Measurements from ENCODE around the gene HLCS. TPM values are rescaled to one million over a fixed set of nuclear protein-coding genes. Genes with fewer than 3 reads are reported as not detected.

HLCS gene
- total and polyA plus RNA-seq, 2 of the 4 experiments (the other 2 are of a cell fraction), result 10.6 to 21.0 TPM

GRCh38 chr21:36750576-36750959 is 215.9 kb downstream of the HLCS start:
- Histone ChIP-seq H2BK15ac (ENCODE audit: low read depth, low read length) (no peak overlapping the region), H3K79me1 (ENCODE audit: low read depth in 1 of 2, low read length in 2 of 2) (0 out of 4 replicates have a peak, but pooled peaks cover 0 to 4% of the 10 kb centered on the region in 2 experiments), H3K9me1 (ENCODE audit: insufficient read depth, low read length) (peaks cover 13% of the 10 kb centered on the region), H4K20me1 (ENCODE audit: insufficient read depth, low read length) (no peaks in the 10 kb centered on the region), H2BK120ac (ENCODE audit: low read depth, low read length) (no peak overlapping the region), H4K91ac (ENCODE audit: insufficient read depth, low read depth, low read length) (no peak overlapping the region), H2BK20ac (ENCODE audit: low read depth, low read length) (no peak overlapping the region), H3K4ac (ENCODE audit: low read depth, low read length) (peak overlapping the region; percentile 50; the same call in 1 of the 2 replicates), H3K18ac (ENCODE audit: low read depth, low read length) (no peak overlapping the region), H3K56ac (ENCODE audit: extremely low read depth, insufficient read depth, low read length) (no peak overlapping the region), H4K8ac (ENCODE audit: low read depth in 2 of 2, low read length in 2 of 2) (no peak overlapping the region), H3K4me2 (ENCODE audit: low read depth, low read length) (no peak overlapping the region), H3K9me3 (ENCODE audit: control insufficient read depth, insufficient read depth, low read length) (no peaks in the 10 kb centered on the region), H3K36me3 (ENCODE audit: control insufficient read depth, insufficient read depth, low read length) (peaks cover 2% of the 10 kb centered on the region; the same call in 1 of the 2 replicates), H3K4me1 (ENCODE audit: control insufficient read depth, insufficient read depth, low read length) (peaks cover 17% of the 10 kb centered on the region), H3K14ac (replicated peaks; ENCODE audit: low read depth, low read length) (no peak overlapping the region), H2AK5ac (ENCODE audit: low read depth, low read length) (peak overlapping the region; percentile 1; the same call in 1 of the 2 replicates), H2AFZ (replicated peaks; ENCODE audit: low read length, poor library complexity) (no peak overlapping the region), H3K23ac (ENCODE audit: low read depth, low read length) (no peak overlapping the region), H3K9ac (ENCODE audit: low read depth, low read length) (no peak overlapping the region), H2BK5ac (ENCODE audit: low read depth, low read length, poor library complexity, severe bottlenecking) (no peak overlapping the region), H3K27ac (ENCODE audit: insufficient read depth, low read length) (no peak overlapping the region), H2AK9ac (replicated peaks; ENCODE audit: low read depth, low read length, poor library complexity) (no peak overlapping the region), H3K27me3 (ENCODE audit: control insufficient read depth, insufficient read depth, low read length) (peaks cover 2% of the 10 kb centered on the region; the same call in 1 of the 2 replicates), H3K4me3 (ENCODE audit: insufficient read depth, low read depth, low read length) (no peak overlapping the region), H4K5ac (ENCODE audit: low read depth, low read length) (no peak overlapping the region)
- BruUV-seq (replicated peaks), result no TSS peak
- TF ChIP-seq SMC3 (IDR thresholded peaks at IDR 0.05; ENCODE audit: low read depth, low read length) (no peak), USF2 (IDR thresholded peaks at IDR 0.05; ENCODE audit: low read depth, low read length) (no peak), BHLHE40 (IDR thresholded peaks at IDR 0.05; ENCODE audit: low read depth, low read length) (no peak), CHD1 (IDR thresholded peaks at IDR 0.05; ENCODE audit: low read depth, low read length) (no peak), RAD21 (IDR thresholded peaks at IDR 0.05; ENCODE audit: low read length) (no peak), FOS (IDR thresholded peaks at IDR 0.05; ENCODE audit: low read depth, low read length) (no peak), MAFK (IDR thresholded peaks at IDR 0.05; ENCODE audit: low read depth, low read length) (no peak), CEBPB (IDR thresholded peaks at IDR 0.05; ENCODE audit: low read depth, low read length) (no peak), POLR2A (IDR thresholded peaks at IDR 0.05; ENCODE audit: low read depth, low read length) (no peak), RCOR1 (IDR thresholded peaks at IDR 0.05; ENCODE audit: insufficient replicate concordance, low read length) (no peak), ELK1 (IDR thresholded peaks at IDR 0.05; ENCODE audit: borderline replicate concordance, low read depth, low read length) (no peak), MXI1 (IDR thresholded peaks at IDR 0.05; ENCODE audit: borderline replicate concordance, low read depth, low read length) (no peak), RFX5 (IDR thresholded peaks at IDR 0.05; ENCODE audit: low read depth, low read length) (no peak), MAZ (IDR thresholded peaks at IDR 0.05; ENCODE audit: borderline replicate concordance, low read depth, low read length) (no peak), NFE2L2 (IDR thresholded peaks at IDR 0.05; ENCODE audit: low read depth, low read length) (no peak)
- ChIA-PET POLR2A (ENCODE audit: unreplicated experiment) (no interaction called here), CTCF (interaction anchor here (0.6 to 1.5 kb wide), 3 partner anchors 104 to 336 kb away, joined by 3 to 5 read pairs (median 3); no protein-coding TSS in a partner anchor)
- dilution Hi-C loops (cut with HindIII; ENCODE audit: low sequenced_read_pairs, unreplicated experiment) (no loop called here), intact Hi-C loops (cut with micrococcal nuclease) (no loop called here), in situ Hi-C loops (cut with MboI; ENCODE audit: low sequenced_read_pairs) (no loop called here)
- no CpG with 5 or more reads among the region's 2 CpGs for WGBS, 2 experiments (ENCODE audit: extremely low coverage in 2 of 2, insufficient read length in 1 of 2)
- no peak for DNase-seq
- no peak for ATAC-seq (ENCODE audit: low read depth)

All from IMR-90 (cell line).